DND-41 (cell line): ENCODE data around the gene PCDHGA6.
A peak's percentile ranks its signal among the peaks of the same experiment; 100 is the strongest.
"Not testable (repeated sequence)": the region's sequence is repeated elsewhere in the genome, so short reads cannot be mapped to it uniquely, and the experiment has no call there.

Source experiments
- ATAC-seq: fragments of 200-7000 bp; cut with Tn5 transposase; 3 replicates; pipeline ENCODE4 v1.9.1; 2021; ENCODE audit warnings: low read depth; ENCODE audit not compliant: insufficient read depth
- DNase-seq: peaks from one replicate; pipeline ENCODE4 v3.0.0-alpha.2; 2020
- H2AFZ ChIP-seq: 2 replicates; pipeline ENCODE4 v1.6.0; 2012; ENCODE audit warnings: low read depth, low read length
- H3K27ac ChIP-seq: 2 replicates; pipeline ENCODE4 v1.5.1; 2012; ENCODE audit warnings: low read length, inconsistent platforms
- H3K27me3 ChIP-seq: fragments of 200-600 bp; sonication (generic); 2 replicates; pipeline ENCODE4 v1.6.0; 2012; ENCODE audit warnings: low read length, mild to moderate bottlenecking, inconsistent platforms; ENCODE audit not compliant: insufficient read depth, poor library complexity
- H3K36me3 ChIP-seq: 2 replicates; pipeline ENCODE4 v1.5.1; 2012; ENCODE audit warnings: low read length, inconsistent platforms; ENCODE audit not compliant: insufficient read depth
- H3K4me1 ChIP-seq: 2 replicates; pipeline ENCODE4 v1.5.1; 2012; ENCODE audit warnings: mild to moderate bottlenecking, low read length; ENCODE audit not compliant: insufficient read depth
- H3K4me2 ChIP-seq: 2 replicates; pipeline ENCODE4 v1.6.0; 2012; ENCODE audit warnings: mild to moderate bottlenecking, moderate library complexity, low read length, inconsistent platforms; ENCODE audit not compliant: insufficient read depth
- H3K4me3 ChIP-seq, 2 experiments: fragments of 200-600 bp in 1 of 2; shearing (Covaris generic) in 1 of 2; 2 replicates each; pipeline ENCODE4 v1.5.1; 2012 to 2016; ENCODE audit warnings: inconsistent platforms in 2 of 2, low read length in 2 of 2, mild to moderate bottlenecking in 2 of 2, low read depth in 1 of 2, moderate library complexity in 1 of 2
- H3K79me2 ChIP-seq: 2 replicates; pipeline ENCODE4 v1.6.0; 2012; ENCODE audit warnings: low read length, inconsistent platforms; ENCODE audit not compliant: insufficient read depth
- H3K9ac ChIP-seq: 2 replicates; pipeline ENCODE4 v1.6.0; 2012; ENCODE audit warnings: low read depth, mild to moderate bottlenecking, inconsistent platforms, low read length, moderate library complexity
- H3K9me3 ChIP-seq: 2 replicates; pipeline ENCODE4 v1.5.1; 2012; ENCODE audit warnings: low read length, moderate library complexity, mild to moderate bottlenecking, inconsistent platforms; ENCODE audit not compliant: insufficient read depth, severe bottlenecking
- H4K20me1 ChIP-seq: 2 replicates; pipeline ENCODE4 v1.6.0; 2012; ENCODE audit warnings: low read length; ENCODE audit not compliant: insufficient read depth
- CTCF ChIP-seq: IDR thresholded peaks from 2 replicates; pipeline ENCODE4 v1.5.1; 2012; ENCODE audit warnings: borderline replicate concordance, low read length, moderate library complexity, mild to moderate bottlenecking; ENCODE audit not compliant: poor library complexity, severe bottlenecking; ENCODE audit errors: extremely low read depth
- EZH2 ChIP-seq: IDR thresholded peaks from 3 replicates; pipeline ENCODE4 v1.6.1; 2012; ENCODE audit warnings: borderline replicate concordance, low read depth, mild to moderate bottlenecking, moderate library complexity, low read length, inconsistent platforms; ENCODE audit not compliant: severe bottlenecking

PCDHGA6 gene

GRCh38 chr5:141399555-141400258, 26.0 kb downstream of the PCDHGA6 start:
- H3K27ac ChIP-seq = no peak overlapping the region
- no peaks in the 10 kb centered on the region for H3K36me3 ChIP-seq
- no peaks in the 10 kb centered on the region for H3K9me3 ChIP-seq
- no peak overlapping the region for H3K9ac ChIP-seq
- ATAC-seq (no peak), DNase-seq (no peak)
- no peaks in the 10 kb centered on the region for H3K79me2 ChIP-seq
- H4K20me1 ChIP-seq = no peaks in the 10 kb centered on the region
- H2AFZ ChIP-seq = no peak overlapping the region
- no peaks in the 10 kb centered on the region for H3K27me3 ChIP-seq
- TF ChIP-seq CTCF (no peak), EZH2 (no peak)
- H3K4me1 ChIP-seq = no peaks in the 10 kb centered on the region
- H3K4me2 ChIP-seq = no peak overlapping the region
- no peak overlapping the region for H3K4me3 ChIP-seq

GRCh38 chr5:141402553-141403243, 29.0 kb downstream of the PCDHGA6 start, which contains the start of gene PCDHGA9:
PCDHGA9 (plus strand) TSS chr5:141402778; CDS start chr5:141402953, 175 bp downstream.
- Histone ChIP-seq H3K27me3 (no peaks in the 10 kb centered on the region), H3K4me2 (peak within 1 kb of the TSS; percentile 42; the same call in 1 of the 2 replicates), H3K79me2 (no peaks in the 10 kb centered on the region), H2AFZ (peak within 1 kb of the TSS; percentile 51), H3K36me3 (no peaks in the 10 kb centered on the region), H3K27ac (no peak within 1 kb of the TSS), H3K9ac (no peak within 1 kb of the TSS), H4K20me1 (no peaks in the 10 kb centered on the region), H3K4me3 (peak within 1 kb of the TSS in 1 of 2 experiments; percentile 32; a peak in 1 of 4 replicates), H3K9me3 (no peaks in the 10 kb centered on the region), H3K4me1 (no peaks in the 10 kb centered on the region)
- ATAC-seq (0 out of 3 replicates have a peak, but pooled peaks have one; percentile 45), DNase-seq (peak; percentile 27)
- TF ChIP-seq CTCF (peak; percentile 65), EZH2 (no peak)

- ATAC-seq (no peak), DNase-seq (no peak)
- Histone ChIP-seq H3K79me2 (no peaks in the 10 kb centered on the region), H3K27me3 (no peaks in the 10 kb centered on the region), H3K4me1 (no peaks in the 10 kb centered on the region), H3K4me3 (no peak overlapping the region), H2AFZ (no peak overlapping the region), H3K27ac (no peak overlapping the region), H3K9ac (no peak overlapping the region), H3K9me3 (no peaks in the 10 kb centered on the region), H3K4me2 (no peak overlapping the region), H3K36me3 (no peaks in the 10 kb centered on the region), H4K20me1 (no peaks in the 10 kb centered on the region)
- TF ChIP-seq EZH2 (no peak), CTCF (no peak)
Observed at GRCh38 chr5:141403387-141403786, 29.7 kb downstream of the PCDHGA6 start.

GRCh38 chr5:141407790-141408505, 34.3 kb downstream of the PCDHGA6 start, which contains the start of gene PCDHGB6:
PCDHGB6 (plus strand) TSS chr5:141408021; CDS start chr5:141408203, 182 bp downstream.
- not testable (repeated sequence) for H3K4me1 ChIP-seq, ATAC-seq, H3K9ac ChIP-seq, H3K27ac ChIP-seq, H2AFZ ChIP-seq, H3K27me3 ChIP-seq, H3K36me3 ChIP-seq, H3K4me3 ChIP-seq, H3K9me3 ChIP-seq, H4K20me1 ChIP-seq, DNase-seq, H3K4me2 ChIP-seq, H3K79me2 ChIP-seq
